HEK293 (cell line): ENCODE measurements around the gene ATP8B4.
A peak's percentile ranks its signal among the peaks of the same experiment; 100 is the strongest.
"Not testable (repeated sequence)": the region's sequence is repeated elsewhere in the genome, so short reads cannot be mapped to it uniquely, and the experiment has no call there.

Source experiments
- CTCF ChIA-PET: fragments of 350-600 bp; formaldehyde crosslinking; extraction: SDS; loops from one replicate; lab custom pipeline; 2021; ENCODE audit warnings: antibody characterized with exemption; lab: Yijun Ruan, JAX
- POLR2A ChIA-PET: fragments of 300-600 bp; formaldehyde crosslinking; extraction: SDS; loops from one replicate; lab custom pipeline; 2020; ENCODE audit warnings: antibody characterized with exemption, inconsistent platforms; lab: Yijun Ruan, JAX
- H3K27ac ChIP-seq: fragments of 200-500 bp; sonication (Bioruptor generic); 2 replicates; pipeline ENCODE4 v1.5.1; 2014; ENCODE audit warnings: low read depth, low read length, control low read depth, inconsistent platforms; ENCODE audit errors: extremely low read depth
- H3K36me3 ChIP-seq, 2 experiments: fragments of 200-500 bp in 1 of 2; sonication (Bioruptor generic) in 1 of 2; 1 replicate in 1 of 2; 2 replicates in 1 of 2; pipeline ENCODE4 v1.5.1; 2014 to 2017; ENCODE audit warnings: inconsistent platforms in 2 of 2, low read length in 2 of 2; ENCODE audit not compliant: control insufficient read depth in 2 of 2, insufficient read depth in 1 of 2
- H3K4me1 ChIP-seq: fragments of 200-500 bp; sonication (Bioruptor generic); 2 replicates; pipeline ENCODE4 v1.5.1; 2014; ENCODE audit warnings: mild to moderate bottlenecking, low read length, inconsistent platforms; ENCODE audit not compliant: control insufficient read depth, insufficient read depth
- H3K4me3 ChIP-seq: 2 replicates; pipeline ENCODE4 v1.5.1; 2011; ENCODE audit warnings: low read depth, mild to moderate bottlenecking, control low read depth, low read length, moderate library complexity
- H3K9me3 ChIP-seq: fragments of 200-500 bp; sonication (Bioruptor generic); 2 replicates; pipeline ENCODE4 v1.5.1; 2014; ENCODE audit warnings: low read depth, low read length, inconsistent platforms; ENCODE audit not compliant: control insufficient read depth, insufficient read depth
- EGR2 ChIP-seq: fragments of 450-650 bp; formaldehyde crosslinking; IDR thresholded peaks from 2 replicates; pipeline ENCODE4 v1.5.1; 2016; ENCODE audit warnings: low read depth, missing biosample characterization, missing genetic modification characterization
- GLI4 ChIP-seq: fragments of 450-650 bp; formaldehyde crosslinking; IDR thresholded peaks from 2 replicates; pipeline ENCODE4 v1.5.1; 2016; ENCODE audit warnings: missing biosample characterization, missing genetic modification characterization
- GLIS2 ChIP-seq: fragments of 450-650 bp; formaldehyde crosslinking; IDR thresholded peaks from 2 replicates; pipeline ENCODE4 v1.5.1; 2016; ENCODE audit warnings: missing biosample characterization, missing genetic modification characterization
- HIC1 ChIP-seq: fragments of 450-650 bp; formaldehyde crosslinking; IDR thresholded peaks from 2 replicates; pipeline ENCODE4 v1.5.1; 2016; ENCODE audit warnings: missing biosample characterization, missing genetic modification characterization
- HOXD13 ChIP-seq: sonication (generic); formaldehyde crosslinking; IDR thresholded peaks from 2 replicates; pipeline ENCODE4 v1.8.0; 2022; ENCODE audit warnings: missing genetic modification reagents, borderline replicate concordance
- INSM2 ChIP-seq: fragments of 450-650 bp; formaldehyde crosslinking; IDR thresholded peaks from 2 replicates; pipeline ENCODE4 v1.5.1; 2016; ENCODE audit warnings: missing biosample characterization, missing genetic modification characterization
- PRDM10 ChIP-seq: fragments of 450-650 bp; formaldehyde crosslinking; IDR thresholded peaks from 2 replicates; pipeline ENCODE4 v1.5.1; 2016; ENCODE audit warnings: missing biosample characterization, missing genetic modification characterization
- ZEB2 ChIP-seq: fragments of 450-650 bp; formaldehyde crosslinking; IDR thresholded peaks from 2 replicates; pipeline ENCODE4 v1.5.1; 2016; ENCODE audit warnings: missing biosample characterization, missing genetic modification characterization
- ZNF146 ChIP-seq: fragments of 450-650 bp; formaldehyde crosslinking; IDR thresholded peaks from 2 replicates; pipeline ENCODE4 v1.5.1; 2016; ENCODE audit warnings: missing biosample characterization, missing genetic modification characterization
- ZNF148 ChIP-seq: fragments of 450-650 bp; formaldehyde crosslinking; IDR thresholded peaks from 2 replicates; pipeline ENCODE4 v1.5.0; 2017; ENCODE audit warnings: missing biosample characterization, missing genetic modification characterization, borderline replicate concordance
- ZNF221 ChIP-seq: fragments of 450-650 bp; formaldehyde crosslinking; IDR thresholded peaks from 2 replicates; pipeline ENCODE4 v1.5.1; 2017; ENCODE audit warnings: missing biosample characterization, missing genetic modification characterization, borderline replicate concordance
- ZNF223 ChIP-seq: fragments of 450-650 bp; formaldehyde crosslinking; IDR thresholded peaks from 2 replicates; pipeline ENCODE4 v1.5.1; 2016; ENCODE audit warnings: missing biosample characterization, missing genetic modification characterization
- ZNF280C ChIP-seq: fragments of 450-650 bp; formaldehyde crosslinking; IDR thresholded peaks from 2 replicates; pipeline ENCODE4 v1.5.1; 2016; ENCODE audit warnings: missing biosample characterization, missing genetic modification characterization
- ZNF555 ChIP-seq: fragments of 450-650 bp; formaldehyde crosslinking; conservative IDR thresholded peaks from 2 replicates; pipeline ENCODE4 v1.5.1; 2017; ENCODE audit warnings: missing biosample characterization, mild to moderate bottlenecking, missing genetic modification characterization, inconsistent platforms
- ZNF610 ChIP-seq: fragments of 450-650 bp; formaldehyde crosslinking; IDR thresholded peaks from 2 replicates; pipeline ENCODE4 v1.5.1; 2016; ENCODE audit warnings: missing biosample characterization, missing genetic modification characterization, borderline replicate concordance
- ZNF660 ChIP-seq: fragments of 450-650 bp; IDR thresholded peaks from 2 replicates; pipeline ENCODE4 v1.5.1; 2018; ENCODE audit warnings: missing biosample characterization, mild to moderate bottlenecking, missing genetic modification characterization
- ZNF747 ChIP-seq: fragments of 450-650 bp; formaldehyde crosslinking; IDR thresholded peaks from 2 replicates; pipeline ENCODE4 v1.5.1; 2016; ENCODE audit warnings: missing biosample characterization, missing genetic modification characterization
- ZNF785 ChIP-seq: fragments of 450-650 bp; formaldehyde crosslinking; IDR thresholded peaks from 2 replicates; pipeline ENCODE4 v1.5.1; 2016; ENCODE audit warnings: missing biosample characterization, missing genetic modification characterization
- ZNF791 ChIP-seq: fragments of 450-650 bp; formaldehyde crosslinking; IDR thresholded peaks from 2 replicates; pipeline ENCODE4 v1.5.1; 2016; ENCODE audit warnings: missing biosample characterization, missing genetic modification characterization
- ZNF837 ChIP-seq: fragments of 450-650 bp; formaldehyde crosslinking; IDR thresholded peaks from 2 replicates; pipeline ENCODE4 v1.5.1; 2016; ENCODE audit warnings: missing biosample characterization, missing genetic modification characterization

Gene ATP8B4

DNA sequence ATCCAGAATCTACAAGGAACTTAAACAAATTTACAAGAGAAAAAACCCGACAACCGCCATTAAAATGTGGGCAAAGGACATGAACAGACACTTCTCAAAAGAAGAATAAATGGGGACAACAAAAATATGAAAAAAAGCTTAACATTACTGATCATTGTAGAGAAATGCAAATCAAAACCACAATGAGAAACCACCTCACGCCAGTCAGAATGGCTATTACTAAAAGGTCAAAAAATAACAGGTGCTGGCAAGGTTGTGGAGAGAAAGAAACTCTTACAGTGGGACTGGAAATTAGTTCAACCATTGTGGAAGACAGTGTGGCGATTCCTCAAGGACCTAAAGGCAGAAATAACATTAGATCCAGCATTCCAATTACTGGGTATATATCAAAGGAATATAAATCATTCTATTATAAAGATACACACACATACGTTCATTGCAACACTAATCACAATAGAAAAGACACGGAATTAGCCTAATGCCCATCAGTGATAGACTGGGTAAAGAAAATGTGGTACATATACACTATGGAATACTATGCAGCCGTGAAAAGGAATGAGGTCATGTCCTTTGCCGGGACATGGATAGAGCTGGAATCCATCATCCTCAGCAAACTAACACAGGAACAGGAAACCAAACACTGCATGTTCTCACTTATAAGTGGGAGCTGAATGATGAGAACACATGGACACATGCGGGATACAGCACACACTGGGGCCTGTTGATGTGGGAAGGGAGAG lies 155.8 kb downstream of the ATP8B4 start:
- H3K4me3 ChIP-seq, H3K4me1 ChIP-seq, POLR2A ChIA-PET, H3K9me3 ChIP-seq, CTCF ChIA-PET, H3K27ac ChIP-seq, H3K36me3 ChIP-seq: not testable (repeated sequence)
- peak; percentile 45; the same call in 1 of the 2 replicates for TF ChIP-seq ZNF146

- H3K36me3 ChIP-seq: no peaks in the 10 kb centered on the region
- no peak for TF ChIP-seq ZNF791
- TF ChIP-seq ZEB2: no peak
- TF ChIP-seq ZNF660 (tag by site-specific recombination): no peak
- no peak for TF ChIP-seq HOXD13 (CRISPR knock-in tag)
- no peak for TF ChIP-seq GLI4 (tag by site-specific recombination)
- no peak for TF ChIP-seq ZNF610
- no peak for TF ChIP-seq ZNF747 (tag by site-specific recombination)
- no peak for TF ChIP-seq ZNF223
- TF ChIP-seq GLIS2 (tag by site-specific recombination): no peak
- TF ChIP-seq HIC1 (tag by site-specific recombination): no peak
- TF ChIP-seq ZNF148: no peak
- TF ChIP-seq EGR2 (tag by site-specific recombination): no peak
- no peak for TF ChIP-seq ZNF221 (tag by site-specific recombination)
- no peak for TF ChIP-seq ZNF785 (tag by site-specific recombination)
- ChIA-PET POLR2A (no interaction called here), CTCF (no interaction called here)
- H3K4me1 ChIP-seq: no peaks in the 10 kb centered on the region
- H3K27ac ChIP-seq: no peak overlapping the region
- H3K9me3 ChIP-seq: no peaks in the 10 kb centered on the region
- H3K4me3 ChIP-seq: no peak overlapping the region
These were observed 156.9 kb downstream of the ATP8B4 start for GRCh38 chr15:49962044-49962602.

DNA sequence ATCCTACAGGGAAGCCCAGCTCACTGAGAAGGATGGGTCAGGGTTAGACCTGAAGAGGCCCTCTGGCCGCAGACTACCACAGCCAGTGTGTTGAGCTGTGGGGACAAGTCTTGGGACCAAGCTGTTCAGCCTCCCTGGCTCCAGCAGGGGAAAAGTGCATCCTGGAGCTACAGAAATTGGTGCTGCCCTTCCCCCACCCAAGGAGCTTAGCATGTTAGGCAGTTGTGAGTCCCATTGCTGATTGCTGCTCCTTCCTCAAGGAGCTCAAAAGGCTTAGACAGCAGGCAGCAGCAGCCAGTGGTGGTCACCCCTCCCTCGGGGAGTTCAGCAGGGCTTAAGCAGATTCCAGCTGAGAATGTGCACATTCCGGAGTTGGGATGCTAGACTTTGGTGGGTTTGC lies 165.6 kb downstream of the ATP8B4 start:
- Histone ChIP-seq H3K36me3 (no peaks in the 10 kb centered on the region), H3K9me3 (no peaks in the 10 kb centered on the region), H3K27ac (no peak overlapping the region), H3K4me1 (no peaks in the 10 kb centered on the region), H3K4me3 (no peak overlapping the region)
- ChIA-PET CTCF (no interaction called here), POLR2A (no interaction called here)
- no peak for TF ChIP-seq ZNF837 (tag by site-specific recombination)
- TF ChIP-seq PRDM10 (tag by site-specific recombination): no peak
- no peak for TF ChIP-seq INSM2
- TF ChIP-seq ZNF555: no peak
- no peak for TF ChIP-seq ZNF280C
